ENCODE data around the gene HTR1A.

DNA sequence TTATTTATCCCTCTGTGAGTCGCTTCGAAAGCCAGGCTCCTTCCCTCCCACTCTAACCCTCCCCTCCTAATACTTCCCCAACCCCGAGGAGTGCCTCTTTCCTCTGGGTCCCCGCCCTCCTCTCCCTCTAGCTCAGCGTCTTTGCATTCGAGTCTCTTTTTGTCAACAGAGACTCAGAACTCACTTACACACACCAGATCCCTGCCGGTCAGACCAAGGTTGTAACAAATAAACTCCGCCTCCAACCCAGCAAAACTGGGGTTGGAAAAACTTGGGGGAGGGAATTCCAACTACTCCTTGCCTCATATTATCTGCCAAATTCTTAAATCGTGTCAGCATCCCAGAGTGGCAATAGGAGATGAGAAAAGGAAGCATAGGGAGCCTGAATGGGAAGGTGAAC is at the start of gene HTR1A:
- TF ChIP-seq POLR2A (IDR thresholded peaks at IDR 0.05; ENCODE audit: low read depth, low read length), result no peak
- TF ChIP-seq, protein P1, sequence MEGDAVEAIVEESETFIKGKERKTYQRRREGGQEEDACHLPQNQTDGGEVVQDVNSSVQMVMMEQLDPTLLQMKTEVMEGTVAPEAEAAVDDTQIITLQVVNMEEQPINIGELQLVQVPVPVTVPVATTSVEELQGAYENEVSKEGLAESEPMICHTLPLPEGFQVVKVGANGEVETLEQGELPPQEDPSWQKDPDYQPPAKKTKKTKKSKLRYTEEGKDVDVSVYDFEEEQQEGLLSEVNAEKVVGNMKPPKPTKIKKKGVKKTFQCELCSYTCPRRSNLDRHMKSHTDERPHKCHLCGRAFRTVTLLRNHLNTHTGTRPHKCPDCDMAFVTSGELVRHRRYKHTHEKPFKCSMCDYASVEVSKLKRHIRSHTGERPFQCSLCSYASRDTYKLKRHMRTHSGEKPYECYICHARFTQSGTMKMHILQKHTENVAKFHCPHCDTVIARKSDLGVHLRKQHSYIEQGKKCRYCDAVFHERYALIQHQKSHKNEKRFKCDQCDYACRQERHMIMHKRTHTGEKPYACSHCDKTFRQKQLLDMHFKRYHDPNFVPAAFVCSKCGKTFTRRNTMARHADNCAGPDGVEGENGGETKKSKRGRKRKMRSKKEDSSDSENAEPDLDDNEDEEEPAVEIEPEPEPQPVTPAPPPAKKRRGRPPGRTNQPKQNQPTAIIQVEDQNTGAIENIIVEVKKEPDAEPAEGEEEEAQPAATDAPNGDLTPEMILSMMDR (conservative IDR thresholded peaks at IDR 0.05; ENCODE audit: low read depth, low read length), result no peak
- no peak for TF ChIP-seq SMC3 (IDR thresholded peaks at IDR 0.05; ENCODE audit: low read depth, low read length)
- TF ChIP-seq NFE2L2 (IDR thresholded peaks at IDR 0.05; ENCODE audit: low read depth, low read length), result no peak
- TF ChIP-seq RAD21 (IDR thresholded peaks at IDR 0.05; ENCODE audit: low read length), result no peak

Data from IMR-90 (cell line).